K562 (cell line): ENCODE data around the gene NT5C3B. TPM values are rescaled to one million over a fixed set of nuclear protein-coding genes. Genes with fewer than 3 reads are reported as not detected.

ENCODE experiments used
- ATAC-seq: fragments of 200-7000 bp; cut with Tn5 transposase; 3 replicates; pipeline ENCODE4 v1.9.1; 2020; ENCODE audit warnings: moderate library complexity
- BruUV-seq: library from RNA; stranded (reverse); fragments of 400-500 nt; replicated peaks from 2 replicates; lab custom pipeline; 2021; lab: Mats Ljungman, UMichigan
- CTCF ChIA-PET: fragments of 300-600 bp; formaldehyde crosslinking; extraction: SDS; loops from one replicate; lab custom pipeline; 2021; ENCODE audit warnings: low intra/inter-chr PET ratio; lab: Yijun Ruan, JAX
- POLR2A ChIA-PET: fragments of 300-600, 350-650 bp; sonication (Branson Sonifier 250); formaldehyde crosslinking; extraction: SDS; loops from one replicate; lab custom pipeline; 2021; ENCODE audit warnings: antibody characterized with exemption, inconsistent platforms; lab: Yijun Ruan, JAX
- DNase-seq, 4 experiments: peaks; one replicate each; pipeline versions ENCODE4 v3.0.0 to v3.0.0-alpha.2; 2011 to 2018; ENCODE audit warnings: low spot score in 3 of 4, mixed read lengths in 3 of 4; ENCODE audit errors: extremely low read depth in 1 of 4
- FAIRE-seq: peaks from 2 replicates; lab custom pipeline; 2011; peaks lifted over from hg19 to GRCh38; lab: Jason Lieb, UNC
- H2AFZ ChIP-seq: 2 replicates; pipeline ENCODE4 v1.6.0; 2011; ENCODE audit warnings: low read depth, low read length, control low read depth, inconsistent platforms
- H3K27ac ChIP-seq: fragments of 200-600 bp; 3 replicates; pipeline ENCODE4 v1.8.0; 2011; ENCODE audit warnings: low read depth, mild to moderate bottlenecking, control low read depth, inconsistent platforms, low read length, moderate library complexity, mixed read lengths; ENCODE audit errors: extremely low read depth
- H3K27me3 ChIP-seq, 2 experiments: fragments of 300-600 bp in 1 of 2; 2 replicates in 1 of 2; 3 replicates in 1 of 2; pipeline versions ENCODE4 v1.6.0 to v1.8.0; 2011; ENCODE audit warnings: inconsistent platforms in 2 of 2, low read length in 2 of 2, mild to moderate bottlenecking in 1 of 2, mixed read lengths in 1 of 2, moderate library complexity in 1 of 2; ENCODE audit not compliant: control insufficient read depth in 2 of 2, insufficient read depth in 2 of 2
- H3K36me3 ChIP-seq: fragments of 300-600 bp; 3 replicates; pipeline ENCODE4 v1.8.0; 2011; ENCODE audit warnings: mild to moderate bottlenecking, low read length, inconsistent platforms; ENCODE audit not compliant: control insufficient read depth, insufficient read depth
- H3K4me1 ChIP-seq, 2 experiments: fragments of 200-600 bp in 1 of 2; replicated peaks in 1 of 2; 2 replicates in 1 of 2; 3 replicates in 1 of 2; pipeline versions ENCODE4 v1.5.1 to v1.8.0; 2011; ENCODE audit warnings: inconsistent platforms in 2 of 2, low read length in 2 of 2, mild to moderate bottlenecking in 1 of 2, mixed read lengths in 1 of 2, moderate library complexity in 1 of 2; ENCODE audit not compliant: control insufficient read depth in 2 of 2, insufficient read depth in 2 of 2
- H3K4me2 ChIP-seq: 2 replicates; pipeline ENCODE4 v1.6.1; 2011; ENCODE audit warnings: low read length, control low read depth, inconsistent platforms, mixed read lengths; ENCODE audit not compliant: insufficient read depth
- H3K4me3 ChIP-seq: fragments of 200-600 bp; sonication (generic), shearing (Covaris generic); 2 replicates; pipeline ENCODE4 v1.5.1; 2016; ENCODE audit warnings: control low read depth, inconsistent platforms
- H3K79me2 ChIP-seq: fragments of 200-600 bp; 3 replicates; pipeline ENCODE4 v1.8.0; 2011; ENCODE audit warnings: low read length, inconsistent platforms; ENCODE audit not compliant: control insufficient read depth, insufficient read depth
- H3K9ac ChIP-seq, 2 experiments: 2 replicates each; pipeline versions ENCODE4 v1.6.0 to v1.6.1; 2011; ENCODE audit warnings: low read depth in 2 of 2, low read length in 2 of 2, control low read depth in 1 of 2, inconsistent platforms in 1 of 2, mild to moderate bottlenecking in 1 of 2, mixed read lengths in 1 of 2; ENCODE audit not compliant: insufficient read depth in 1 of 2
- H3K9me1 ChIP-seq: one replicate; pipeline ENCODE4 v1.6.0; 2011; ENCODE audit warnings: inconsistent platforms, mild to moderate bottlenecking, low read length, moderate library complexity; ENCODE audit not compliant: control insufficient read depth, insufficient read depth
- H3K9me3 ChIP-seq: replicated peaks from 2 replicates; pipeline ENCODE4 v1.5.1; 2011; ENCODE audit warnings: low read depth, low read length, inconsistent platforms; ENCODE audit not compliant: control insufficient read depth, insufficient read depth
- H4K20me1 ChIP-seq: replicated peaks from 2 replicates; pipeline ENCODE4 v1.6.1; 2011; ENCODE audit warnings: low read length, inconsistent platforms, mixed read lengths; ENCODE audit not compliant: control insufficient read depth, insufficient read depth
- CTCFL ChIP-seq: IDR thresholded peaks from 2 replicates; pipeline ENCODE4 v1.6.1; 2011; ENCODE audit warnings: borderline replicate concordance, low read depth, mild to moderate bottlenecking, moderate library complexity, low read length; ENCODE audit not compliant: insufficient read depth, poor library complexity, severe bottlenecking
- HMG20A ChIP-seq: fragments of 450-650 bp; formaldehyde crosslinking; conservative IDR thresholded peaks from 2 replicates; pipeline ENCODE4 v1.4.0; 2020; ENCODE audit warnings: mild to moderate bottlenecking, mixed read lengths
- HMGXB4 ChIP-seq: sonication (generic); formaldehyde crosslinking; IDR thresholded peaks from 2 replicates; pipeline ENCODE4 v1.8.1; 2023; ENCODE audit warnings: mild to moderate bottlenecking, missing genetic modification reagents
- PTBP1 ChIP-seq: fragments of 200-400 bp; formaldehyde crosslinking; IDR thresholded peaks from 2 replicates; pipeline ENCODE4 v1.6.1; 2017; ENCODE audit warnings: low read depth, low read length
- SMARCB1 ChIP-seq: IDR thresholded peaks from 2 replicates; pipeline ENCODE4 v1.6.1; 2011; ENCODE audit warnings: improper control_type of control experiment, low read depth; ENCODE audit not compliant: insufficient read length
- SNRNP70 ChIP-seq: fragments of 200-400 bp; formaldehyde crosslinking; optimal IDR thresholded peaks from 2 replicates; pipeline ENCODE3; 2017; ENCODE audit warnings: low read depth, low read length
- ZNF280A ChIP-seq: fragments of 450-650 bp; IDR thresholded peaks from 2 replicates; pipeline ENCODE4 v1.6.1; 2018; ENCODE audit warnings: mild to moderate bottlenecking, low read depth; ENCODE audit not compliant: partially characterized antibody
- ZNF280B ChIP-seq: fragments of 250-450 bp; sonication (Bioruptor Pico); IDR thresholded peaks from 2 replicates; pipeline ENCODE4 v1.5.1; 2021; ENCODE audit warnings: mild to moderate bottlenecking
- ZNF561 ChIP-seq: fragments of 450-650 bp; formaldehyde crosslinking; conservative IDR thresholded peaks from 2 replicates; pipeline ENCODE4 v1.4.0; 2020; ENCODE audit warnings: mild to moderate bottlenecking, moderate library complexity
- ZNF740 ChIP-seq, 3 experiments: fragments of 200-800 bp in 1 of 3; sonication (Bioruptor generic) in 1 of 3; sonication (generic) in 1 of 3; formaldehyde crosslinking in 1 of 3; IDR thresholded peaks; 2 replicates each; pipeline versions ENCODE4 v1.6.1 to v1.8.0; 2016 to 2022; ENCODE audit warnings: mild to moderate bottlenecking in 2 of 3, missing compliant biosample characterization in 2 of 3, missing genetic modification characterization in 2 of 3, missing genetic modification reagents in 1 of 3
- WGBS: fragments of 100-300 bp; shearing (Covaris generic); methylation state at CpG from one replicate; pipeline ENCODE4 v1.1.6; 2016; ENCODE audit warnings: low coverage, mixed read lengths; ENCODE audit not compliant: insufficient coverage; ENCODE audit errors: missing lambda C conversion rate; 5-methylcytosine and 5-hydroxymethylcytosine counted together
- in situ Hi-C: fragments of 300-500 bp; cut with MboI; formaldehyde crosslinking; loops from 4 replicates; pipeline ENCODE4 v1.15.0; 2018; ENCODE audit warnings: inconsistent platforms, mixed read lengths
- intact Hi-C: fragments of 100-400 bp; cut with micrococcal nuclease; formaldehyde crosslinking; loops from 2 replicates; pipeline ENCODE4 v1.14.2; 2022
- polyA plus RNA-seq, 8 experiments: library from polyadenylated mRNA; depleted of rRNA in 4 of 8; stranded (reverse) in 5 of 8; unstranded in 3 of 8; fragments of >200 nt; fragmentation: Nextera tagmentation in 2 of 8; fragmentation: Illumina TruSeq in 1 of 8; extraction: Ambion mirVana in 2 of 8; extraction: Trizol in 1 of 8; gene quantifications; 2 replicates each; pipeline versions ENCODE4 v1.2.1 to v1.2.3, GENCODE V29; 2011 to 2014; ENCODE audit warnings: inconsistent platforms in 1 of 8, missing spikeins in 1 of 8
- total RNA-seq, 7 experiments: library from RNA; depleted of rRNA in 6 of 7; stranded (reverse); fragments of >200 nt in 6 of 7; fragmentation: Illumina TruSeq in 2 of 7; extraction: Trizol in 2 of 7; gene quantifications; 2 replicates each; pipeline versions ENCODE4 v1.2.1 to v1.2.3, GENCODE V29; 2011 to 2021; ENCODE audit warnings: low replicate concordance in 1 of 7

Gene NT5C3B
- total and polyA plus RNA-seq, 9 of the 15 experiments (the other 6 are each of a cell fraction or from before 2014, with no cell fraction given), result 2.0 to 166 (median 85.0) TPM

- Histone ChIP-seq H3K27me3 (no peaks in the 10 kb centered on the region; a peak in 1 of 5 replicates), H3K27ac (0 out of 3 replicates have a peak overlapping the region, but pooled peaks have one; percentile 22), H2AFZ (peak overlapping the region; percentile 86), H3K79me2 (no peaks in the 10 kb centered on the region), H3K9me3 (no peaks in the 10 kb centered on the region), H3K9ac (peak overlapping the region; percentile 54 to 91; a peak in 3 of 4 replicates), H3K4me2 (peak overlapping the region; percentile 66), H3K9me1 (no peaks in the 10 kb centered on the region), H3K4me3 (peak overlapping the region; percentile 52), H4K20me1 (no peaks in the 10 kb centered on the region), H3K4me1 (peaks cover 2 to 27% of the 10 kb centered on the region in 2 experiments; a peak in 3 of 5 replicates), H3K36me3 (no peaks in the 10 kb centered on the region)
- WGBS, result 68% methylated on average over 31 of the region's 58 CpGs
- ATAC-seq (no peak), DNase-seq (peak in 2 of 4 experiments; percentile 28 to 39), FAIRE-seq (no peak)
- intact Hi-C loops, result no loop called here
- no TSS peak for BruUV-seq
- CTCF ChIA-PET, result interaction anchor here (1.0 kb wide), 1 partner anchor 73 kb away, joined by 3 read pairs; no protein-coding TSS in a partner anchor
- in situ Hi-C loops, result no loop called here
- POLR2A ChIA-PET, result interaction anchor here (0.5 to 1.3 kb wide), 7 partner anchors 18 to 296 kb away, joined by 3 to 6 read pairs (median 3); partner anchors contain the start of gene JUP
- TF ChIP-seq PTBP1 (no peak), SMARCB1 (no peak), ZNF561 (CRISPR knock-in tag) (no peak), ZNF280A (no peak), ZNF280B (no peak), CTCFL (no peak), ZNF740 (CRISPR knock-in tag; IDR thresholded peaks at IDR 0.05) (no peak), ZNF740 (tag; IDR thresholded peaks at IDR 0.05) (no peak), SNRNP70 (no peak), HMGXB4 (CRISPR knock-in tag) (no peak), HMG20A (CRISPR knock-in tag) (no peak)
These were observed 25.1 kb downstream of the NT5C3B start for GRCh38 chr17:41810659-41811548.
